CD4-positive, alpha-beta T cell treated with Interleukin-21 for 1 hour (primary cell): Measurements from ENCODE around the gene ZEB2.

Experiments
- DNase-seq: peaks from one replicate; pipeline ENCODE4 v3.0.0-alpha.2; 2020

ZEB2 gene

DNA sequence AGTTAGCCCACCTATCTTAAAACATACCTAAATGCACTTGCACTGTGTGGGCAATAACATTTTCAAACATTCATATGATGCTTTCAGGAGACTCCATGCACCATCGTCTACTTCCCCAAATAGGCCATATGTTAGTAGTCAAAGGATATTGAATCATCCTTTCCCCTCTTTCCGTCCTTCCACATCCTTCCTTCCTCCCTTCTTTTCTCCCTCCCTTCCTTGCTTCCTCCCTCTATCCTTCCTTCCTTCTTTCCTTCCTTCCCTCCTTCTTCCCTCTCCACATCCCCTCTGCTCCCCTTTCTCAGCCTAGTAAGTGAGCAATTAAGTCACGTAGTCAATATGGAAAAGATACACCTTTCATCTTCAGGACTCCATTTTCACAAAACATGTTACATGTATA lies 73.8 kb downstream of the ZEB2 start:
- no peak for DNase-seq

DNA sequence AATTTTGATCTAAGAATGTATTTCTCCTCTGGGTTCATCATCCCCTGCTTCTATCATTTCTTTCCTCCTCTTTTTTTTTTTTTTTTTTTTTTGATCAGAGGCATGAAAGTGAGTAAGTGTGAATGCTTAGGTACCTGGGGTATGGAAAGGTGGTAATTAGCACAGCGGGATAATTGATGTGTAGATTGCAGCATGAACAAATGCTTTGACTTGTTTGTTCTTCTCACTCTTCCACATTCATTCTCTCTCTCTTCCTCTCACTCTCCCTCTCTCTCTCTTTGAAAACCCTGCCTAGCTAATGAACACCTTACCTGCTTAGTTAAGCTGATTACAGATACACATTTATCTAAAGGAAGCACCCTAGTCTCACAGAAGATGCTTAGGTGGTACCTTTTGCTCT lies 74.7 kb downstream of the ZEB2 start:
- DNase-seq: no peak

DNA sequence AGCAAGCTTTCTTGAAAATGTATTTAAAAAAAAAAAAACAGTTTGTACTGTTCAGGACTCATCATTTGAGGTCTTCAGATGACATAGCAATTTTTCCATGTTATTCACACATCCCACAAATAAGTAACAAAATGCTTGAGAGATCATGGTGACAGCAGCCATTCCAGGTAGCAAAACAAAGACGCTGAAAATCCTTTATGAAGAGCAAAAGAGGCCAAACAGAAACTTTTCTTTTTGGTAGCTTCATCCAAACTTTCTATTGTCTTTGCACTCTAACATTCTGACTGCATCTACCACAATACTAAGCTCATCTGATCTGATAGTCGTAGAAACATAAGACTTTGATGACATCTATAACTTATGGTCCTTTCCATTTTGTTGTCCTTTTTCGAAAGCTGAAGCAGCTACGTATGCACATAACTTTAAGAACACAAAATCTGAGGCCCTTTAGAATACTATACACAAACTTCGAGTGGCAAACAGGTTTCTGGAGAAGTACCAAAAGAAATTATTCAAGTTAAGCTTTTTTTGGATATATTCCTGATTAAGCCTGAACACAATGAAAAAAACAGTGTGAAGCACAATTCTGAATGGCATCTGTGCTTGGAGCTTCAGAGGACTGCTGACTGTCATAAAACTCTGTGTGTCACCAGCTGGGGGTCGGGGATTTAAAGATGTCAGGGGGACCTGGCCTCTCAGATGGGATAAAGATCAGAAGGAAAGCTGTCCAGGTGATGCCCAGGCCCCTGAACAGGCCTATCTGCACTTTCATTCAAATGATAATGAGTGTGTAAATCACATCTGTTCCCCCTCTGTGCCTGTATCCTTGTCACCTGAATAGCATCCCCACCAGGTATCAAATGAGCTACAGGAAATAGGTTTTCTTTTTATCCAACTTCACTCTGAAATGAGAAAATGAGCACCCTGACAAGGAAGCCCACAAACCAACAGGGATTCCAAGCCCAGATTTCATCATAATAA lies 75.8 kb downstream of the ZEB2 start:
- DNase-seq: no peak

DNA sequence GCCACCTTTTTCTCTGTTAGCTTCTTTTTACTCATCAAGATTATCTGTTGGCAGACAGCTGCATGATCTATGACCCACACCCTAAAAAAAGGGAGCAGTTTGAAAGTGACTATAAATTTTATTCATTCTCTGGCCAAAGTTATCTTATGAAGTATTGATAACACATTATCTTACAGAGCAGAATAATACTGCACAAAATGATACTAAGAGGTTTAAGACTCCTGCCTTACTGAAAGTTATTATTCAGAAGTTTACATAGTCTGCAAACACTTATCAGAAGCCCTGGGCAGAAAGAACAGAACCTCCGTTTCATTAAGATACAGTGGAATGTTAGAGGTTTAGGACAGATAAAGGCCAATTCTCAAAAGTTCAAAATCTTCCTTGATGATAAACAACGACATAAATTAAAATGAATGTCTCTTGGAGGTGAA lies 78.2 kb downstream of the ZEB2 start:
- DNase-seq: no peak

DNA sequence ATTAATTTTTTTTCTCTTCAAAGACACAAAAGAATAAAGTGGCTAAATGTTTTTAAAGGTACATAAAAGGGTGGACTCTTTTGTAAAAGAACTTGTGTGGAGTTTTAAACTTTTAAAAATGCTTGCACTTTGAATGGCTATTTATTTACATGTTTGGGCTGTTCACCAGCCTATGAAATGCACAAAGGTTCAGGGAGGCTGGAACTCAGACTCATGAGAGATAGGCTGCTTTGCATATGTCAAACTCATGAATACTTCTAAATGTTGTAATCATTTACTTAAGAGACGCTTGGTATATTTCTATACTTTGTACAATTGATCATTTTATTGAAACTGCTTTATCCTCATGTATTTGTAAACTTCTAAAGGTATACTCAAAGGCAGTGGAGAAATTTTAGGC lies 79.9 kb downstream of the ZEB2 start:
- DNase-seq: no peak

DNA sequence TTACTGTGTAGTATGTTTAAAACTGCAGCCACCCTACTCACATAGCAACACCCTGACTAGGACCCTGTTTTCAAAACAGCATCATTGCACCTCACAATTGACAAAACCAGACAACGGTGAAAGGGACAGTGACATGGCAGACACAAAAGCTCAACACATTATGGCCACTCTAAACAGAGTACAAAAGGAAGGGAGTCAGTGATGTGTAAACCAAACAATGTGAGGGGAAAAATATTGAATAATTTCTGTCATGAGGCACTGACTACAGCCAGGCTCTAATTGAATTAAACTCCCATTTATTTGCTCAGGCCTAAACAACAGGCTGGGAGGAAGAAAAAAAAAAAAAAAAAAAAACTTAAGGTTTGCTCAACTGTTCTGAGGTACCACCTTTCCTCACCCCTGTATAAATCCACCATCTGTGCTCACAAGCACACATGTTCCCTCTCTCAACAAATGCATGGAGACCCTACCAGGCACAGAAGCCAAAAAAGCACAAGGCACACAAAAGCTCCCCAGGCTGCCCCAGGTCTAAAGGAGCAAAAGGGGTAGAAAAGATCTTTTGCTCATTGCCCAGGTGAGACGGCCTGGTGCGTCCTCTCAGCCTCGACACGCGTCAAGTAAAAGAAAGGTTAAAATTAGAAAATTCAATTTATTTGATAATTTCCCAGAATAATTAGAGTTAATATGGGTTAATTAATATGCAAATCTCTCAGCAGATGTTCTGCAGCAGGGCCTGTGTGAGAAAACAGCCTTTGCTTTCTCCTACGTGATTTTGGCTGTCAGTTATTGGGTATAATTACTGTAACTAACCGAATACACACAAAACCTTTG lies 80.9 kb downstream of the ZEB2 start:
- no peak for DNase-seq

DNA sequence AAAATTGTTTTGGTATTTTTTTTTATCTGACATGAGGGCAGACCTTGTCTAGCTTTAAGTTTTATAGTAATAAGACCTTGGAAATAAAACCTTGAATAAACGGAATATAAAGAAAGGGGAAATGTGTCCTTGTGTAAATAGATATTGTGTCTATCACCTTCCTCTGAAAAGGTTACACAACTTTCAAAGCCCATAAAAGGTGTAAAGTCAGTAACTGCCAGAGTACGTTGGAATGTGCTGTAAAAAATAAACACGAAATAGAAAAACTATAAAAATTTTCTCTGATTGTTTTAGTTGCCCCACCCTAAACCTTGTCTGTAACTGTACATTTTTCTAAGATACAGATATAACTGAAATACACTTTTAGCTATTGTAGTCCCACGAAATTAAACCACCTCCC lies 82.3 kb downstream of the ZEB2 start:
- no peak for DNase-seq

DNA sequence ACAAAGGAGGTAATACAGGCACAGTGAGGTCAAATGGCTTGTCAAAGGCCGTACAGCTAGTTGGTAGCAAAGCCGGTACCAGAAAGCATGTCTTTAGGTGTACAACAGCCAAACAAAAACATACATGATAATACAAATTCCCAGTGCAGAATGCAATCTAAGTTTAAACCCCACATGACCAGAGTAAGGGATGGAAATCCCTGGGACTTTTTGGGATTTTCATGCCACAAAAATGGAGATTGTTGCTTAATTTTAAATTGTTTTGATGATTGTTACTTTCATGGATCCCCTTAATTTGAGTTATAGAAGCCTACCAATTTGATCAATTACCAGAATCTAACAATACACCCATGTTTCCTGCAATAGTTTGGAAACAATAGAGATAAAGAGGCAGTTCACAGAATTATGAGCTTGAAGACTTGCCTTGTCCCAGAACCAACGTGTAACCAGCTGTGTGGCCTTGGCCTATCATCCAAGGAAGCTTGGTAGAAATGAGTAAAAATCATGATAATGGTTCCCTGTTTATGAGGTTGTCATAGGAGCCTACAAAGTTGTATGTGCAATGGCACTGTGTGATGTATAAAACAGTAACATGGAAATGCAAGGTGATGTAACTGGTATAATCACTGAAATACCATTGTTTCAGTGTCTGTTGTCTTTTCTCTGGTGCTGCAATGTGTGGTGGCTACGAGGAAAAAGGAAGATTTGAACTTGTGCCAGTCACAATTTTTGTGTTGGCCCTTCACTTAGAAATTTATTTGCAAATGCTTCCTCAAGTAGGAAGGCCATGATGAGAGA lies 85.3 kb downstream of the ZEB2 start:
- DNase-seq: no peak

DNA sequence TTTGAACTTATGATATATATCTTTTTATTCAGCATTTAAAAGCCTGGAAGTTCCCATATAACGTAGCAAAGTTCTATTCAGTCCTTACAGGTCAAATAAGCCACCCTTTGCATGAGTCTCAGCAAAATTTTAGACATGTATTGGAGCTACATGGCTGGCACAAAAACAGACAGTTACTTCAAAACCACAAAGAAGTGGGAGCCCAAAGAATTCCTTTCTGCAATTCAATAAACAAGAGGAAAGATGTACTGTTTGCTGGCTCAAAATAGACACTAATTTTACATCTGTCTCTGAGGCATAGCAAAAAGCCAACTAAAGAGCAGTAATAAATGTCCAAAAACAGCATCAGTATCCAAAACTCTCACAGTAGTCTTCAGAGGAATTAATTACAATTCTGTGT lies 87.0 kb downstream of the ZEB2 start:
- DNase-seq: no peak

DNA sequence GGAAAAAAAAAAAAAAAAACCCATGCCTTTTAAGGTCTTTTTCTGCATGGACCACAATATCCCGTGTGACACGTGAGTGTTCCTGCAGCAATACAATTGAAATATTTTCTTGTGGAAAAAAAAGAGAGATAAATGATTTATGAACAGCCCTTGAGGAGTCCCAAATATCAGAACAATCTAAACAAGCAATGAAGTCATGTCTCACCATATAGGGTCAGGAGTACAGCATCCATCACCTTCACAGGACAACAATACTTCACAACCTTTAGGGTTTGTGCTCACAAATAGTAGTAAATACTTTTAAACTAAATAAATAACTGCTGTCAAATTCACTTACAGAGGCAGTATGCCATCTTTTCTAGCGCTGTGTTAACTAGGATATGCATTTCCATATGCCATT lies 87.9 kb downstream of the ZEB2 start:
- no peak for DNase-seq

DNA sequence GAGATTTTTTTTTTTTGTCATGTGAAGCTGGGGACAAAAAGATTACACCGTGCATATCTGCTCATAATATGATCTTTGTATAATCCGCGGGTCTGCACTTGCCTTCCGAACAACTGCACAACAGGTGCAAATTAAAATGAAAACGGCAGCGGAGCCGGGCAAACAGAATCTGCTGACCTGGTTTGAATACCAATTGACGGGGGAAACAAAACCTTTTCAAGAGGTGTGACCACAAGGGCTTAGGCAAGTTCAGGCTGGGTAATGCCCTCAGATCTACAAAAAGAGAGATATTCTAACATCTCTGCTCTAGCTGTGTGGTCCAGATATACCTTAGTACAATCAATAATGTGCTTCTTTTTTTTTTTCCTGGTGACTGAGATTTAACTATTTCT lies 88.5 kb downstream of the ZEB2 start:
- peak; percentile 42 for DNase-seq

DNA sequence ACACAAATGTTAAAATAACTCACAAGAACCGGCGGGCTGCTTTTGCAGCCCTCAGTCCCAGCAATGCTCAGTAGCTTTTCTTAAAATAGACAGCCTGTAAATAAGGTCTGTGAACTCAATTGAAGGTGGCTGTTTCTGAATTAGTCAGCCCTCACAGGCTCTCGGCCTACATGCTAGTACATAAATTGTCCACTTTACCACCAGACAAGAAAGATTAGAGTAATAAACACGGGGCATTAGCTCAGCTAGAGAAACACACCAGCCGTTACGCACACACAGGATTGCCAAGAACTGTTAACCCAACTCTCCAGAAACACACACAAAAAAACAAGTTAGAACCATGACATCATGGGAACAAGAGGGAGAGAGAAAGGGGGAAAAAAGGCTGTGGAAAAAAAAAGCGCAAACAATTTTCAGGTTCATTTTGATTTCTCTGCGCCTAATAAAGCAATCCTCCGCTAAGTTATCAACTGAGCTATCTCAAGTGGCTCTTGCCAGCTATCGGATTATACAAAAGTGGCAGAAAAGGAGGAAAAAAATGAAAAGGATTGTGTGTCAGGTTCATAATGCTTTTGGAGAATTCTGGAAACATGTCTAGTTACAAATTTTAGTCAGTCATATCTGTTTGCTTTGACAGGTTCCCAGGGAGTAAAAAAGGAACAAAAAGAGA lies 89.1 kb downstream of the ZEB2 start:
- DNase-seq: peak; percentile 31

DNA sequence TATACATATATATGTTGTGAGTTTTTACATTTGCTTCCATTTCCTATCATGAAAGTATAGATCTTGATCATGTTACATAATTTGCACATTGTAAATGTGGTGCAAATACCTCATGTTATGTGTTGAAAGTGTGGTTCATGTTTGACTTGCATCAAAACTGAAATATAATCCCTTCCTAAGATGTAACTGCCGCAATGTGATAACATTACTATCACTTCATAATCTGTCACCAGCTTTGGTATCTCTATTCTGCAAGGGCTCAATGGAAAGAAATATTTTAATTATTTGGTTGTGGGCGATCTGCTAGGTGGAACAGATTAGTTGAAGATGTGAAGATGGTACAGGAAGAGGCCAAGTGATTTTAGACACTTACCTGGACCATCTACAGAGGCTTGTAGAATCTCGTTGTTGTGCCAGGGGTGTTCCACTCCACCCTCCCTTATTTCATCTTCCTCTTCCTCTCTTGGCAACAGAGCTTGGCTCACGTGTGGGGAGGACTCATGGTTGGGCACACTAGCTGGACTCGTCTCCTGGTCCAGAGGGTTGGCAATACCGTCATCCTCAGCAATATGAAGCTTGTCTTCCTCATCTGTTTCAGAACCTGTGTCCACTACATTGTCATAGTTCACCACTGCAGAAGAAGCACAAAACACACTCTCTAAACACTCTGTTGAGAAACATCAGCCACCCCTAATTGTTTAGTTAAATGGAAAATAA lies 90.4 kb downstream of the ZEB2 start:
- DNase-seq: no peak

DNA sequence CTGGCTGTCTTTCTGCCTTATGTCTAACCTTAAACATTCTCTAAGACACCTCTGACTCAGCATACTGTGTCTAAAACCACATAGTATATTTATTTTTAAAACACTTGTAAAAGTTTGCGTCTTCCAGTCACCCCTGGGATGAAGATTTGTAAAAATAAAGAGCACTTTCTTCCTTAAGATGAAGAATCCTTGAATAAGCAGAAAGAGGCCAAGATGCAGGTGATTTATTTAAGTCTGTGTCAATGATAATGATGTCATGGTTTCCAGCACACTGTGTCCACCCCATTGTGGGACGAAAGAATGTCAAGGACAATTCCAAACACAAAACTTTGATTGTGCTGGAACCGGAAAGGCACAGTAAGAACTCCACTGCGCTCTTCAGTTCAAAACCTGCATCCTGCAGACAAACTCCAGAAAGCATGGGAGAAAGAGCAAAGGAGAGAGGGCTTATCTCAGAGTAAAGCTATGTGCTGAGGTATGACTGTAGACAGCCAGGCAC lies 92.9 kb downstream of the ZEB2 start:
- no peak for DNase-seq

DNA sequence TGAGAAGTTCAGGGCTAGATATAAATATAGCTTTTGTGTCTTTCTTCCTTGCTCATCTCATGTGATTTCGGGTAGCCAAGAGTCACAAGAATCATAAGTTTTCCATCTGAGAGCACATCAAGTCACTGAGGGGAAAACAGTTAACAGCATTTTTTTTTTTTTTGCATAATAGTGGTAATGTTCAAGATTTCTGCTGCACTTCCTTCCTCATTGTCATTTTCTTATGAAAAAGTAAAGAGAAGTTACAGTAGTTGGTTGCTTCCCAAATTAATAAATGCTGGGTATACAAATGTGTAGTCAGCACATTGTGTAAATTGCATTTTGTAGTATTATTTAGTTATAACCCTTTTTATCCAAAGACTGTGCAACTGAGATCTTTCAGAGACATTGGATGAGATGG lies 93.6 kb downstream of the ZEB2 start:
- no peak for DNase-seq

DNA sequence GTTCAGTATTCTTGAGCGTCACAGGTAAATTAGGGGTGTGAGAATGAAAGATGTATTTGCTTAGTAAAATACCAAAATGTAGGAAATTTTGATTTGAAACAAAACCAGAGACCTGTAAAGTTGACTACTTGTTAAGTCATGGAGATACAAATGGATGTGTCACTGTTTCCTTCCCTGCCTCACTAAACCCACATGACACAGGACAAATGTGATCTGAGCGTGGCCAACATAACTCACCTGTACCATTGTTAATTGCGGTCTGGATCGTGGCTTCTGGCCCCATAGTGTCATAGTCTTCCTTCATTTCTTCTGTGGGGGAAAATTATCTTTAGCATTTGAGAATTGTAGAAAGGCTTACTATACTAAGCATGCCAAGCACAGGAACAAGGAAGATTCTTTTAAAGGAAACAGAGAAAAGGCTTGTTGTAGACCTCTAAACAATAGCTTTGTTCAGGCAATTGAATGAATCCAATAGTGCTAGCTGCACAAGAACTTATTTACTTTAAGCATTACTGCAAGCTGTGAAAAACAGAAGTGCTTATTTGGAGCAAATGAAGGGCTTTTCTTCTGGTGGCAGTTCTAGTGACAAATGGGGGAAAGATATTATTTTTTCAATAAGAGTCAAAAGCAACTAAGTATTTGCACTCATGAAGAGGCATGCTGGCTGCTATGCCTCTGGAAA lies 95.2 kb downstream of the ZEB2 start:
- DNase-seq: no peak

DNA sequence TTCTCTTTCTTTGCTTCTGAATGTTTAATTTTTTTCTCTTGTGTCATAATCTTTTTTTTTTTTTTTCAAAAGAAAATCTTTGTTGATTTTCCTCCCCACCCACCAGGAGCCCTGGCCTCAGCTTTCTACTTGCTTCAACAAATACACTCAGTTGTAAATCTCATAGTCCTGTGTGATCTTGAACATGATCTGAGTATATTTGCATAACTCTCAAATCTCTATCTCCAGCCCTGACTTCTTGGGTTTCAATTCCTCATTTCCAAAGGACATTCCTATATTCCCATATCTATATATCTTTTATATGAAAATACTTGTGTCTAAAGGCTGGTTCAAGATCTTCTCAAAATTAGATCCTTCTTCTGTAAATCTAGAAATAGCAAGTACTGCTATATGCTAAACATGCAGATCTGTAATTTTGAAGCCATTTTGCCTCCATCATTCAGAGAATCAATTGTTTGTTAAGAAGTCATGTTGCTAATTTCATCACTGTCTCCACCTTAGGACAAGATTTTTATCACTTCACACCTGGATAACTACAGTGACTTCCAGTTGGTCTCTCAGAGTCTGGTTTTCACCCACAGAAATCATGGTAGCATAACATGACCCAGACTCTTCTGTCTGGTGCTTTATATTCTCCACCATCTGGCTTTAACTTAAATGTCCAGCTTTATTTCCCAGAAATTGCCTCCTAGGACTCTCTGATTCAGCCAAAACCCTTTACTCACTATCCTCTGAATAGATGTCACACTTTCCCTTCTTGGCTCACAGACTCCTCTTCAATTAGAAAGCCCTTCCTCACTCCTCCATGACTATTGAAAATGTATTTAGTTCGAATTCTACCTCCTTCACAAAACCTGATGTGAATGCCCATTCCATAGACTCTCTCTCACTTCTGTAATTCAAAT lies 98.1 kb downstream of the ZEB2 start:
- DNase-seq: no peak

DNA sequence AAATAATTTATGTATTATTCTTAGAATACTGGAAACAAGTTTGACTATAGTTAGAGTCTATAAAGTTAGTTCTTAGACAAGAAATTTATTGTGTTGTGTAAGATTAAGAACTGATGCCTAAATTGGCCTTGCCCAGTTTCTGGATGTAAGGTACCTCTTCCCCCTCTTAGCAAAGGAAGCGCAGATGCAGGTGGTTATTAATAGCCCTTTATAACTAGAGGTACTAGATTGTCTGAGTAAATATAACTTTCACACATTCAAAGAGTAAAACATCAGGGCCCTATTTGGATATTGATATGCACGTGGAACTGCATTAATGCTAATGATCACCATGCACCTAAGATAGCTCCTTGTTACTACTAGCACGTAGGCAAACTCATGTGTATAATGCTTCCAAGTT lies 100.7 kb downstream of the ZEB2 start:
- no peak for DNase-seq

DNA sequence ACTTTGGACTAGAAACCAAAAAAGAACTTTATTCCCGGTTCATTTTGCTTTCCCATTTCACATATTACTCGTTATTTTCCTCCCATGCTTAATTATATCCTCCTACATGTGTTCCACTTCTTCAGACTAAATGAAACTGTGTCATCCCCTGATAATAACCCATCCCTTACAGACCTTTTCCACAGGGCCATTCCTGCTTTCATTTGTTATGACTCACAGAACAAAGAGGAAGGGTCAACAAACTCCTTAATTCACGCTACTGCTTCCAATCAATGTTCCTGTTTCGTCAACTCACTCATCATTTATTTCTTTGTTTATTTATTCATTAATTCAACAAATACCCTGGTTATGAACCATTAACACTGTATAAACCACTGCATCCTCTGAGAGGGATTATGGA lies 104.5 kb downstream of the ZEB2 start:
- no peak for DNase-seq

DNA sequence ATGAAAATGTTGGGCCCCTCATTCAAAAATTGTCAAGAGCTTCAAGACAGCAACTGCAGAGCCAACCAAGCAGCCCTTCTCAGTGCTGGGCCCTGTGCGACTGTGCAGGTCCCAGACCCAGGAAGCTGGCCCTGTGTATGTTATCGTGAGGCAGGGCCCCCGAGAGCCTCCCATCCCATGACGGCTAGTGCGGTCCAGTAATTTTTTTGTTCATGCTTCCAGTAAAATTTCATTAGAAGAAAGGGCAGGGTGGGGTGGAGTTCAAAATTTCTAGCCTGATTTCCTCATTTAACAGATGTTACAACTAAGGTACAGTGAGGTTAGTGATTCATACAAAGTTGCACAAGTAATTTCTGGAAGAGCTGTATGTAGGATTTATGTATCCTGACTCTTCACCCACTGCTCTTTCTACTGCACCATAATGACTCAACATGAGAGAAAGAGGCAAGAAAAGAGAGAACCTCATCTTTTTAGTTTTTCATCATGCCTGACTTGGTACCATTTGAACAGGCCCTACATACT lies 105.5 kb downstream of the ZEB2 start:
- no peak for DNase-seq
